Measurements from ENCODE around the gene BDNF. TPM values are rescaled to one million over a fixed set of nuclear protein-coding genes. Genes with fewer than 3 reads are reported as not detected.

BDNF gene
- total and polyA plus RNA-seq, 4 donors = 0.03 to 0.28 (median 0.07) TPM

- WGBS = 2% methylated on average over 30 of the region's 30 CpGs
- no peak for DNase-seq (ENCODE audit: low spot score)
- Histone ChIP-seq H3K36me3 (ENCODE audit: control insufficient read depth in 4 of 4, insufficient read depth in 3 of 4, low read depth in 1 of 4, low read length in 3 of 4) (no peaks in the 10 kb centered on the region), H3K27ac (ENCODE audit: low read depth in 1 of 2, low read length in 2 of 2) (no peak overlapping the region), H3K9me3 (ENCODE audit: control insufficient read depth in 4 of 4, low read length in 3 of 4) (no peaks in the 10 kb centered on the region), H3K9ac (ENCODE audit: low read depth in 1 of 2, low read length in 2 of 2) (no peak overlapping the region), H3K4me3 (ENCODE audit: low read depth in 1 of 3, low read length in 3 of 3) (peak overlapping the region; percentile 37 to 67 (median 55)), H3K4me1 (ENCODE audit: control insufficient read depth in 4 of 4, insufficient read depth in 4 of 4, low read length in 3 of 4) (peaks cover 11 to 31% (median 27%) of the 10 kb centered on the region in 4 donors), H3K27me3 (ENCODE audit: control insufficient read depth in 4 of 4, insufficient read depth in 4 of 4, low read length in 3 of 4) (peaks cover 0 to 12% (median 3%) of the 10 kb centered on the region in 4 donors)
- TF ChIP-seq HNF4G (IDR thresholded peaks at IDR 0.05) (no peak), EGR1 (IDR thresholded peaks at IDR 0.05; ENCODE audit: low read depth in 2 of 2) (no peak), FOXA1 (IDR thresholded peaks at IDR 0.05) (no peak), GABPA (IDR thresholded peaks at IDR 0.05 in 1 of 2, conservative IDR thresholded peaks at IDR 0.05 in 1 of 2) (no peak), HNF4A (conservative IDR thresholded peaks at IDR 0.05) (no peak)
Observed at GRCh38 chr11:27701355-27702105, 1.3 kb upstream of the BDNF start.

- Histone ChIP-seq H3K9me3 (ENCODE audit: control insufficient read depth in 4 of 4, low read length in 3 of 4) (no peaks in the 10 kb centered on the region), H3K27me3 (ENCODE audit: control insufficient read depth in 4 of 4, insufficient read depth in 4 of 4, low read length in 3 of 4) (peaks cover 0 to 12% (median 5%) of the 10 kb centered on the region in 4 donors), H3K36me3 (ENCODE audit: control insufficient read depth in 4 of 4, insufficient read depth in 3 of 4, low read depth in 1 of 4, low read length in 3 of 4) (no peaks in the 10 kb centered on the region), H3K9ac (ENCODE audit: low read depth in 1 of 2, low read length in 2 of 2) (no peak overlapping the region), H3K4me3 (ENCODE audit: low read depth in 1 of 3, low read length in 3 of 3) (peak overlapping the region; percentile 23 to 67 (median 46)), H3K27ac (ENCODE audit: low read depth in 1 of 2, low read length in 2 of 2) (no peak overlapping the region), H3K4me1 (ENCODE audit: control insufficient read depth in 4 of 4, insufficient read depth in 4 of 4, low read length in 3 of 4) (peaks cover 11 to 31% (median 27%) of the 10 kb centered on the region in 4 donors)
- no peak for DNase-seq (ENCODE audit: low spot score)
- TF ChIP-seq RAD21 (IDR thresholded peaks at IDR 0.05) (no peak), SP1 (IDR thresholded peaks at IDR 0.05) (no peak), TAF1 (conservative IDR thresholded peaks at IDR 0.05) (no peak), NR2F2 (IDR thresholded peaks at IDR 0.05) (no peak), HNF4G (IDR thresholded peaks at IDR 0.05) (no peak), ZBTB33 (IDR thresholded peaks at IDR 0.05) (no peak), EGR1 (IDR thresholded peaks at IDR 0.05; ENCODE audit: low read depth in 2 of 2) (no peak), CTCF (IDR thresholded peaks at IDR 0.05; ENCODE audit: low read depth, low read length, missing input control) (no peak), RXRA (IDR thresholded peaks at IDR 0.05) (no peak), FOXA2 (IDR thresholded peaks at IDR 0.05) (no peak), JUND (IDR thresholded peaks at IDR 0.05) (no peak), HNF4A (conservative IDR thresholded peaks at IDR 0.05) (no peak), REST (IDR thresholded peaks at IDR 0.05) (no peak), FOXA1 (IDR thresholded peaks at IDR 0.05) (no peak), MAX (IDR thresholded peaks at IDR 0.05) (no peak), YY1 (IDR thresholded peaks at IDR 0.05) (no peak), ATF3 (IDR thresholded peaks at IDR 0.05) (no peak), GABPA (IDR thresholded peaks at IDR 0.05 in 1 of 2, conservative IDR thresholded peaks at IDR 0.05 in 1 of 2) (no peak)
- WGBS = 2% methylated on average over 28 of the region's 28 CpGs
Observed at GRCh38 chr11:27699926-27700350, 317 bp downstream of the BDNF start.

Measured in liver (tissue), 9 donors.